HepG2 (cell line): ENCODE measurements around the gene DPM2. TPM values are rescaled to one million over a fixed set of nuclear protein-coding genes. Genes with fewer than 3 reads are reported as not detected.
A peak's percentile ranks its signal among the peaks of the same experiment; 100 is the strongest.

Experiments
- CC2D1A ChIP-seq: sonication (generic); formaldehyde crosslinking; IDR thresholded peaks from 2 replicates; pipeline ENCODE4 v1.8.1; 2023; ENCODE audit warnings: mild to moderate bottlenecking, missing genetic modification reagents
- CSRNP1 ChIP-seq: sonication (generic); formaldehyde crosslinking; IDR thresholded peaks from 2 replicates; pipeline ENCODE4 v1.8.1; 2023; ENCODE audit warnings: mild to moderate bottlenecking, missing genetic modification reagents
- FLYWCH1 ChIP-seq: sonication (generic); formaldehyde crosslinking; IDR thresholded peaks from 2 replicates; pipeline ENCODE4 v1.8.1; 2023; ENCODE audit warnings: mild to moderate bottlenecking, missing genetic modification reagents
- GATAD2A ChIP-seq: IDR thresholded peaks from 2 replicates; pipeline ENCODE4 v1.6.1; 2016
- KDM2A ChIP-seq: sonication (generic); formaldehyde crosslinking; IDR thresholded peaks from 2 replicates; pipeline ENCODE4 v1.4.0; 2020; ENCODE audit warnings: low read depth, missing genetic modification reagents, borderline replicate concordance
- NFATC3 ChIP-seq: sonication (generic); formaldehyde crosslinking; IDR thresholded peaks from 2 replicates; pipeline ENCODE4 v1.5.1; 2020; ENCODE audit warnings: mild to moderate bottlenecking, missing genetic modification reagents
- NR0B2 ChIP-seq: sonication (generic); formaldehyde crosslinking; IDR thresholded peaks from 2 replicates; pipeline ENCODE4 v1.4.0; 2020; ENCODE audit warnings: mild to moderate bottlenecking, missing genetic modification reagents
- PBX3 ChIP-seq: sonication (generic); formaldehyde crosslinking; IDR thresholded peaks from 2 replicates; pipeline ENCODE4 v1.8.1; 2023; ENCODE audit warnings: missing genetic modification reagents, inconsistent platforms, borderline replicate concordance
- RAD51 ChIP-seq: fragments of 450-650 bp; IDR thresholded peaks from 2 replicates; pipeline ENCODE4 v1.6.1; 2016; ENCODE audit warnings: borderline replicate concordance
- SNAI1 ChIP-seq: sonication (generic); formaldehyde crosslinking; IDR thresholded peaks from 2 replicates; pipeline ENCODE4 v1.5.0; 2020; ENCODE audit warnings: mild to moderate bottlenecking, missing genetic modification reagents, borderline replicate concordance
- TEAD3 ChIP-seq: optimal IDR thresholded peaks from 2 replicates; pipeline ENCODE3; 2016; ENCODE audit warnings: borderline replicate concordance
- UBTF ChIP-seq: sonication (generic); formaldehyde crosslinking; IDR thresholded peaks from 2 replicates; pipeline ENCODE4 v1.4.0; 2020; ENCODE audit warnings: mild to moderate bottlenecking, missing genetic modification reagents
- ZBTB34 ChIP-seq: sonication (generic); formaldehyde crosslinking; IDR thresholded peaks from 2 replicates; pipeline ENCODE4 v1.8.0; 2022; ENCODE audit warnings: mild to moderate bottlenecking, missing genetic modification reagents
- ZBTB37 ChIP-seq: sonication (generic); formaldehyde crosslinking; IDR thresholded peaks from 2 replicates; pipeline ENCODE4 v1.4.0; 2020; ENCODE audit warnings: mild to moderate bottlenecking, missing genetic modification reagents
- ZNF333 ChIP-seq: sonication (generic); formaldehyde crosslinking; IDR thresholded peaks from 2 replicates; pipeline ENCODE4 v1.4.0; 2020; ENCODE audit warnings: mild to moderate bottlenecking, missing genetic modification reagents, borderline replicate concordance
- ZNF557 ChIP-seq: sonication (generic); formaldehyde crosslinking; IDR thresholded peaks from 2 replicates; pipeline ENCODE4 v1.4.0; 2020; ENCODE audit warnings: missing genetic modification reagents
- ZNF672 ChIP-seq: sonication (generic); formaldehyde crosslinking; IDR thresholded peaks from 2 replicates; pipeline ENCODE4 v1.8.1; 2022; ENCODE audit warnings: missing genetic modification reagents
- ZNF749 ChIP-seq: sonication (generic); formaldehyde crosslinking; IDR thresholded peaks from 2 replicates; pipeline ENCODE4 v1.8.0; 2022; ENCODE audit warnings: mild to moderate bottlenecking, missing genetic modification reagents, moderate library complexity, borderline replicate concordance
- ZNF773 ChIP-seq: sonication (generic); formaldehyde crosslinking; IDR thresholded peaks from 2 replicates; pipeline ENCODE4 v1.4.0; 2020; ENCODE audit warnings: missing genetic modification reagents, borderline replicate concordance
- polyA plus RNA-seq, 8 experiments: library from polyadenylated mRNA; depleted of rRNA in 3 of 8; stranded (reverse) in 7 of 8; unstranded in 1 of 8; fragments of >200 nt; fragmentation: Illumina TruSeq in 4 of 8; extraction: Trizol in 4 of 8; gene quantifications; 2 replicates each; pipeline versions ENCODE4 v1.2.1 to v1.2.3, GENCODE V29; 2011 to 2016; ENCODE audit warnings: low read depth in 4 of 8, missing spikeins in 1 of 8, mixed read lengths in 1 of 8; ENCODE audit not compliant: insufficient read depth in 1 of 8
- total RNA-seq, 5 experiments: library from RNA; depleted of rRNA; stranded (reverse); fragments of >200 nt; fragmentation: Illumina TruSeq; extraction: Trizol; gene quantifications; 2 replicates each; pipeline ENCODE4 v1.2.3, GENCODE V29; 2016; ENCODE audit warnings: low read depth in 1 of 5

Gene DPM2
- total and polyA plus RNA-seq, 2 of the 13 experiments (the other 11 are each of a cell fraction or from before 2014, with no cell fraction given), result 24.8 to 35.3 TPM

GRCh38 chr9:127931092-127931881 is 6.4 kb downstream of the DPM2 start (continued):
- TF ChIP-seq ZBTB34 (CRISPR knock-in tag), result 0 out of 2 replicates have a peak, but pooled peaks have one; percentile 67
- TF ChIP-seq ZNF672 (CRISPR knock-in tag), result no peak
- no peak for TF ChIP-seq ZBTB37
- no peak for TF ChIP-seq CSRNP1
- TF ChIP-seq NFATC3 (CRISPR knock-in tag), result no peak
- no peak for TF ChIP-seq PBX3 (CRISPR knock-in tag)
- TF ChIP-seq GATAD2A, result no peak
- TF ChIP-seq NR0B2 (CRISPR knock-in tag), result 0 out of 2 replicates have a peak, but pooled peaks have one; percentile 49
- TF ChIP-seq TEAD3 (CRISPR knock-in tag), result peak; percentile 11
- peak; percentile 53; the same call in 1 of the 2 replicates for TF ChIP-seq UBTF (CRISPR knock-in tag)
- no peak for TF ChIP-seq ZNF333 (CRISPR knock-in tag)
- TF ChIP-seq ZNF773 (CRISPR knock-in tag), result no peak
- TF ChIP-seq ZNF557, result no peak
- no peak for TF ChIP-seq RAD51
- TF ChIP-seq KDM2A (CRISPR knock-in tag), result peak; percentile 67; the same call in 1 of the 2 replicates
- TF ChIP-seq ZNF749, result no peak
- no peak for TF ChIP-seq SNAI1 (CRISPR knock-in tag)
- TF ChIP-seq CC2D1A, result no peak
- no peak for TF ChIP-seq FLYWCH1 (CRISPR knock-in tag)
